Measurements from ENCODE around the gene FIGLA. TPM values are rescaled to one million over a fixed set of nuclear protein-coding genes. Genes with fewer than 3 reads are reported as not detected.

Gene FIGLA
- total RNA-seq, 1 donor from 2014 or later: not detected

DNA sequence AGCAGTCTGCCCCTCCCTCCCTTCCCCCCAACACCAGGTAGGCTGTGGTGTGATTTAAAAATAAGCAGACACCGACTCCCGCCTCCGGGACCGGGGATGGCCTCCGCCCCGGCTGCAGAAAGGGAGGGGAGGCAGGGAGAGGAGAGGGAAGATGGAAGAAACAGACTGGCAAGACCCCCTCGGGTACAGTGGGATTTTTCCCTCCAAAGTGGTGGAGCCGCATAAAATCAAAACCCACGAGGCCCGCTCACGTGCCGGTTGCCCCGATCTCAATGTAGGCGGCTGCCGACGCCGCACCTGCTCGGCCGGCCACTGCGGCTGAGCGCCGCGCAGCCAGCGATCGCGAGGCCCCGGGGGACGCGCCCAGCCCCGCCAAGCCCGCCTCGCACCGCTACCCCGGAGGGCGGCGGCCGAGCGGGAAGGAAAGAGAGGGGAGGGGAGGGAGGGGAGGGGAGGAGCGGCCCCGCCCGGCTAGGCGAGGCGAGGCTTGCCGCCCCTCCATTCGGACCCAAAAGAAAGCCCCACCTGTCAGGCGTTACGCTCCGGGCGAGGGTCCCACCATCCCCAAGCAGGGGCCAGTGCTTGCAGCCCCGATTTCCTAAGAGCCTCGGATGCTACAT lies 23.3 kb downstream of the FIGLA start:
- Mint-ChIP-seq H3K27me3 (ENCODE audit: low read depth) (peaks cover 75% of the 10 kb centered on the region), H3K36me3 (no peaks in the 10 kb centered on the region), H3K9me3 (no peaks in the 10 kb centered on the region), H3K4me1 (peaks cover 11% of the 10 kb centered on the region), H3K27ac (no peak overlapping the region), H3K4me3 (peak overlapping the region; percentile 76)
- peak in 1 of 2 experiments; percentile 38 for DNase-seq (ENCODE audit: low spot score in 2 of 2, unreplicated experiment in 2 of 2)
- TF ChIP-seq, protein P1, sequence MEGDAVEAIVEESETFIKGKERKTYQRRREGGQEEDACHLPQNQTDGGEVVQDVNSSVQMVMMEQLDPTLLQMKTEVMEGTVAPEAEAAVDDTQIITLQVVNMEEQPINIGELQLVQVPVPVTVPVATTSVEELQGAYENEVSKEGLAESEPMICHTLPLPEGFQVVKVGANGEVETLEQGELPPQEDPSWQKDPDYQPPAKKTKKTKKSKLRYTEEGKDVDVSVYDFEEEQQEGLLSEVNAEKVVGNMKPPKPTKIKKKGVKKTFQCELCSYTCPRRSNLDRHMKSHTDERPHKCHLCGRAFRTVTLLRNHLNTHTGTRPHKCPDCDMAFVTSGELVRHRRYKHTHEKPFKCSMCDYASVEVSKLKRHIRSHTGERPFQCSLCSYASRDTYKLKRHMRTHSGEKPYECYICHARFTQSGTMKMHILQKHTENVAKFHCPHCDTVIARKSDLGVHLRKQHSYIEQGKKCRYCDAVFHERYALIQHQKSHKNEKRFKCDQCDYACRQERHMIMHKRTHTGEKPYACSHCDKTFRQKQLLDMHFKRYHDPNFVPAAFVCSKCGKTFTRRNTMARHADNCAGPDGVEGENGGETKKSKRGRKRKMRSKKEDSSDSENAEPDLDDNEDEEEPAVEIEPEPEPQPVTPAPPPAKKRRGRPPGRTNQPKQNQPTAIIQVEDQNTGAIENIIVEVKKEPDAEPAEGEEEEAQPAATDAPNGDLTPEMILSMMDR (IDR thresholded peaks at IDR 0.05; ENCODE audit: unreplicated experiment): no peak

DNA sequence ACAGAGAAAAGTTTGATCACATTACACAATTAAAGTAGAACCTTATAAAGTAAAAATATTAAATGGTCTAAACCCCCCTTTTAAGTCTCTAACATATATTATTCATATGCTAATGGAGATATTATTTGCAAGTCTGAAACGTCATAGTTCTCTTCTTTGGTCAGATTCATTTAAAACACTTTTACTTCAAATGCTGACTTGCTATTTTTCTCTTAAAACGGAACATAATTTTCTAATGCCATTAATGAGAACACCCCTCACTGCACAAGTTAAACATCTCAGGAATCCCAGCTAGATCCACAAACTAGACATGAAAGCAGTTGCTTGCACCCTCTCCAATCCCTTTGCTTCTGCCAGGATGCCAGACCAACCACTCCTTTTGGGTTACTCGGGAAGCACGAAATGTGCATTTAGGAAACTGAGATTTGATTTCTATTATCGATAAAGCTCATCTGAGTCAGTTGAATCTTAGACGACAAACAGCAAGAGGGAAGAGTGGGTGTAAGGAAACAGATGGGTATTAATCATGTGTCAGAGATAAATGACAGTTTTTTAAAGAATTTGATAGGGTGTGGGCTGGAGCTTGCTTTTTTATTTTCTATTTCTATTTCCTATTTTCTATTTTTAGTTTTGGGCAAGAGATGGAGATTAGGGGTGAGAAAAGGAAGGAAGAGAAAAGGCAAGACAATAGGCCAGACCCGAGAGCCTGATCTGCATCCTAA lies 23.9 kb downstream of the FIGLA start:
- Mint-ChIP-seq H3K9me3 (no peaks in the 10 kb centered on the region), H3K36me3 (no peaks in the 10 kb centered on the region), H3K27me3 (ENCODE audit: low read depth) (peaks cover 73% of the 10 kb centered on the region), H3K4me3 (peak overlapping the region; percentile 48), H3K27ac (no peak overlapping the region), H3K4me1 (peaks cover 11% of the 10 kb centered on the region)
- DNase-seq (ENCODE audit: low spot score in 2 of 2, unreplicated experiment in 2 of 2): no peak
- TF ChIP-seq, protein P1 (IDR thresholded peaks at IDR 0.05; ENCODE audit: unreplicated experiment): no peak

DNA sequence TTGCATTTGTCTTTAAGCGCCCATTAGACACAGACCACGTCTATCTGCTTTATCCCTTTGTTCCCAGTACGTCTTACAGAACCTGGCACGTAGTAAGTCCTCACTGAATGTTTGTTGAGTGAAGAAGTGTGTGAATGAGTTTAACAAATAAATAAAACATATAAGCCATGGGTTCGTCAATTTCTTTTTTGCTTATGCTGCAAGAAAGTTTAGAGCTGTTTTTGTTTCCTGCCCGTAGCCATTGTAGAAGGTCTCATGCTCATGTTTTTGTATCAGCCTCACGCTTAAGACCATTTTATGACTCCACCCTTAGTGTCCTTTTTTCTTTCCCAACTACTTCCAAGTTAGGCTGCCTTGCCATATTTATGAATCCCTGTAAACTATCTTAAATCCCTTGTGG lies 24.9 kb downstream of the FIGLA start:
- H3K27me3 Mint-ChIP-seq (ENCODE audit: low read depth): peaks cover 63% of the 10 kb centered on the region
- H3K27ac Mint-ChIP-seq: no peak overlapping the region
- DNase-seq (ENCODE audit: low spot score in 2 of 2, unreplicated experiment in 2 of 2): no peak
- peaks cover 11% of the 10 kb centered on the region for H3K4me1 Mint-ChIP-seq
- H3K9me3 Mint-ChIP-seq: no peaks in the 10 kb centered on the region
- H3K36me3 Mint-ChIP-seq: no peaks in the 10 kb centered on the region
- TF ChIP-seq, protein P1 (IDR thresholded peaks at IDR 0.05; ENCODE audit: unreplicated experiment): no peak
- no peak overlapping the region for H3K4me3 Mint-ChIP-seq

DNA sequence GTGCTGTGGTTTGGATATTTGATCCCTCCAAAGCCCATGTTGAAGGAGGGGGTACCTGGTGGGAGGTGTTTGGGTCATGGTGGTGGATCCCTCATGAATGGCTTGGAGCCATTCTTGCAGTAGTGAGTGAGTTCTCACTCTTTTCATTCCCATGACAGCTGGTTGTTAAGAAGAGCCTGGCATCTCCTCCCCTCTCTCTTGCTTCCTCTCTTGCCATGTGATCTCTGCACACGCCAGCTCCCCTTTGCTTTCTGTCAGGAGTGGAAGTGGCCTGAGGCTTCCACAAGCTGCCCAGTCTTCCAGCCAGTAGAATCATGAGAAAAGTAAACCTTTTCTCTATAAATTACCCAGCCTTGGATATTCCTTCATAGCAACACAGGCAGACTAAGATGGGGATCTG lies 31.0 kb downstream of the FIGLA start:
- TF ChIP-seq, protein P1 (IDR thresholded peaks at IDR 0.05; ENCODE audit: unreplicated experiment): no peak
- Mint-ChIP-seq H3K27me3 (ENCODE audit: low read depth) (peaks cover 46% of the 10 kb centered on the region), H3K27ac (no peak overlapping the region), H3K4me3 (no peak overlapping the region), H3K36me3 (no peaks in the 10 kb centered on the region), H3K9me3 (no peaks in the 10 kb centered on the region), H3K4me1 (no peaks in the 10 kb centered on the region)
- DNase-seq (ENCODE audit: low spot score in 2 of 2, unreplicated experiment in 2 of 2): no peak

DNA sequence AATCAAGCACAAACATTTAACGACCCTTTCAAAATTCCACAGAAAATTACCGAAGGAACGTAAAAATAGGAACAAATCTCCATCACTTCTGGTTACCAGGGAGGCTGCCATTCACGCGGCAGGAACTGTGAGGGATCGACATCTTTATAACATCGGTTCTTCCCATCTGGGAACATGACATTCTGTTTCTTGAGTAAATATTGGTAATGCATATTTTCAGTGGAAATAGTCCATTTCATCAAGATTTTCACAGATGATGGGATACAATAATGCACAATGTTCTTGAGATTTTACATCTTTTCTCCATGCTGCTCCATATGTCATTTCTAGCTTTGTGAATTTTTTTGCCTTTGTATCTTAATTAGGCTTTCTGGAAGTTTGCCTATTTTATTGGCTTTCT lies 32.5 kb downstream of the FIGLA start:
- H3K36me3 Mint-ChIP-seq: no peaks in the 10 kb centered on the region
- TF ChIP-seq, protein P1 (IDR thresholded peaks at IDR 0.05; ENCODE audit: unreplicated experiment): no peak
- H3K27ac Mint-ChIP-seq: no peak overlapping the region
- H3K27me3 Mint-ChIP-seq (ENCODE audit: low read depth): peaks cover 40% of the 10 kb centered on the region
- no peaks in the 10 kb centered on the region for H3K4me1 Mint-ChIP-seq
- H3K9me3 Mint-ChIP-seq: no peaks in the 10 kb centered on the region
- no peak overlapping the region for H3K4me3 Mint-ChIP-seq
- no peak for DNase-seq (ENCODE audit: low spot score in 2 of 2, unreplicated experiment in 2 of 2)

All from mesothelial cell of epicardium (in vitro differentiated cells).